GM12878 (cell line): Measurements from ENCODE around the gene AMBRA1. TPM values are rescaled to one million over a fixed set of nuclear protein-coding genes. Genes with fewer than 3 reads are reported as not detected.

Experiments
- ATAC-seq: fragments of 200-7000 bp; cut with Tn5 transposase; 3 replicates; pipeline ENCODE4 v1.9.1; 2020; ENCODE audit warnings: mild to moderate bottlenecking, moderate library complexity
- BruUV-seq: library from RNA; stranded (reverse); fragments of 400-500 nt; replicated peaks from 2 replicates; lab custom pipeline; 2021; lab: Mats Ljungman, UMichigan
- CTCF ChIA-PET: fragments of 300-600 bp; sonication (Branson Sonifier 250); formaldehyde crosslinking; extraction: SDS; loops from one replicate; lab custom pipeline; 2021; ENCODE audit warnings: inconsistent platforms; lab: Yijun Ruan, JAX
- POLR2A ChIA-PET: fragments of 350-600 bp; formaldehyde crosslinking; extraction: SDS; loops from one replicate; lab custom pipeline; 2021; ENCODE audit warnings: inconsistent platforms; lab: Charles Lee
- RAD21 ChIA-PET: fragments of 300-600 bp; sonication (Branson Sonifier 250); formaldehyde crosslinking; loops from one replicate; lab custom pipeline; 2023; ENCODE audit warnings: antibody characterized with exemption; ENCODE audit not compliant: unreplicated experiment; lab: Charles Lee
- SMC1A ChIA-PET: fragments of 300-600 bp; sonication (Branson Sonifier 250); formaldehyde crosslinking; loops from one replicate; lab custom pipeline; 2023; ENCODE audit not compliant: unreplicated experiment, uncharacterized antibody; lab: Charles Lee
- DNase-seq: peaks from one replicate; pipeline ENCODE4 v3.0.0-alpha.2; 2011; ENCODE audit warnings: low read depth, low spot score
- FAIRE-seq: peaks from 3 replicates; lab custom pipeline; 2011; peaks lifted over from hg19 to GRCh38; lab: Jason Lieb, UNC
- H2AFZ ChIP-seq: 2 replicates; pipeline ENCODE4 v1.6.0; 2011; ENCODE audit warnings: low read depth, low read length, control low read depth; ENCODE audit not compliant: control insufficient read depth
- H3K27ac ChIP-seq: 2 replicates; pipeline ENCODE4 v1.5.1; 2011; ENCODE audit warnings: control low read depth; ENCODE audit not compliant: control insufficient read depth, insufficient read depth
- H3K27me3 ChIP-seq, 2 experiments: replicated peaks in 1 of 2; 2 replicates each; pipeline versions ENCODE4 v1.6.0 to v1.6.1; 2011; ENCODE audit warnings: low read length in 1 of 2; ENCODE audit not compliant: control insufficient read depth in 2 of 2, insufficient read depth in 2 of 2
- H3K36me3 ChIP-seq, 2 experiments: 2 replicates each; pipeline ENCODE4 v1.5.1; 2011; ENCODE audit warnings: low read length in 1 of 2; ENCODE audit not compliant: control insufficient read depth in 2 of 2, insufficient read depth in 2 of 2
- H3K4me1 ChIP-seq: 2 replicates; pipeline ENCODE4 v1.6.1; 2011; ENCODE audit warnings: mild to moderate bottlenecking, low read length, moderate library complexity, mixed read lengths; ENCODE audit not compliant: control insufficient read depth, insufficient read depth
- H3K4me2 ChIP-seq: 2 replicates; pipeline ENCODE4 v1.6.0; 2011; ENCODE audit warnings: control low read depth; ENCODE audit not compliant: control insufficient read depth, insufficient read depth
- H3K4me3 ChIP-seq: fragments of 200-600 bp; sonication (generic); 2 replicates; pipeline ENCODE4 v1.5.1; 2016
- H3K79me2 ChIP-seq: 2 replicates; pipeline ENCODE4 v1.6.0; 2011; ENCODE audit warnings: low read length; ENCODE audit not compliant: control insufficient read depth, insufficient read depth
- H3K9ac ChIP-seq: 2 replicates; pipeline ENCODE4 v1.8.0; 2011; ENCODE audit warnings: low read length, control low read depth, mixed read lengths; ENCODE audit not compliant: control insufficient read depth, insufficient read depth
- H3K9me3 ChIP-seq: replicated peaks from 3 replicates; pipeline ENCODE4 v1.5.1; 2011; ENCODE audit warnings: mild to moderate bottlenecking, low read length; ENCODE audit not compliant: control insufficient read depth, insufficient read depth
- H4K20me1 ChIP-seq: 2 replicates; pipeline ENCODE4 v1.6.0; 2011; ENCODE audit not compliant: control insufficient read depth, insufficient read depth
- ASH2L ChIP-seq: fragments of 300-600, 200-600 bp; sonication (generic); IDR thresholded peaks from 2 replicates; pipeline ENCODE4 v1.6.1; 2017; ENCODE audit warnings: low read depth, mild to moderate bottlenecking, borderline replicate concordance
- JUND ChIP-seq: IDR thresholded peaks from 2 replicates; pipeline ENCODE4 v1.6.1; 2012; ENCODE audit warnings: low read depth, mild to moderate bottlenecking, low read length, improper control_type of control experiment, moderate library complexity
- YY1 ChIP-seq: IDR thresholded peaks from 2 replicates; pipeline ENCODE4 v1.6.1; 2011; ENCODE audit warnings: low read depth, mild to moderate bottlenecking, low read length
- WGBS: methylation state at CpG from one replicate; pipeline ENCODE4 v1.1.6; 2016; ENCODE audit warnings: low lambda C conversion rate; ENCODE audit not compliant: insufficient replicate concordance, insufficient coverage; ENCODE audit errors: missing lambda C conversion rate; 5-methylcytosine and 5-hydroxymethylcytosine counted together
- in situ Hi-C: fragments of 300-500 bp; cut with MboI; formaldehyde crosslinking; loops from 9 replicates; pipeline ENCODE4 v1.14.3; 2018; ENCODE audit warnings: mixed read lengths
- intact Hi-C: fragments of 100-400 bp; cut with micrococcal nuclease; formaldehyde crosslinking; loops from one replicate; pipeline ENCODE4 v1.14.2; 2022; ENCODE audit not compliant: unreplicated experiment
- polyA plus RNA-seq, 11 experiments: library from polyadenylated mRNA; depleted of rRNA in 4 of 11; unstranded in 6 of 11; stranded (reverse) in 5 of 11; fragments of >200 nt; fragmentation: Nextera tagmentation in 4 of 11; fragmentation: Illumina TruSeq in 1 of 11; extraction: Ambion mirVana in 4 of 11; extraction: Trizol in 1 of 11; gene quantifications; 1 replicate in 1 of 11; 2 replicates in 10 of 11; pipeline versions ENCODE4 v1.2.1 to v1.2.3, GENCODE V29; 2011 to 2016; ENCODE audit warnings: inconsistent platforms in 2 of 11, missing spikeins in 2 of 11, low read depth in 1 of 11
- total RNA-seq, 4 experiments: library from RNA; depleted of rRNA in 3 of 4; stranded (reverse); fragments of >200 nt in 3 of 4; fragmentation: Illumina TruSeq in 1 of 4; extraction: Trizol in 1 of 4; gene quantifications; 2 replicates each; pipeline versions ENCODE4 v1.2.1 to v1.2.3, GENCODE V29; 2013 to 2021
- TF ChIP-seq, protein P1 (sequence below): fragments of 450-650 bp; formaldehyde crosslinking; IDR thresholded peaks from 2 replicates; pipeline ENCODE4 v1.5.0; 2022; ENCODE audit warnings: mild to moderate bottlenecking, missing genetic modification characterization
- TF ChIP-seq, protein P2 (sequence below): fragments of 450-650 bp; IDR thresholded peaks from 2 replicates; pipeline ENCODE4 v1.6.1; 2016; ENCODE audit warnings: mild to moderate bottlenecking

Gene AMBRA1
- total and polyA plus RNA-seq, 10 of the 15 experiments (the other 5 are each of a cell fraction or from before 2014, with no cell fraction given): 0.57 to 34.3 (median 13.7) TPM

DNA sequence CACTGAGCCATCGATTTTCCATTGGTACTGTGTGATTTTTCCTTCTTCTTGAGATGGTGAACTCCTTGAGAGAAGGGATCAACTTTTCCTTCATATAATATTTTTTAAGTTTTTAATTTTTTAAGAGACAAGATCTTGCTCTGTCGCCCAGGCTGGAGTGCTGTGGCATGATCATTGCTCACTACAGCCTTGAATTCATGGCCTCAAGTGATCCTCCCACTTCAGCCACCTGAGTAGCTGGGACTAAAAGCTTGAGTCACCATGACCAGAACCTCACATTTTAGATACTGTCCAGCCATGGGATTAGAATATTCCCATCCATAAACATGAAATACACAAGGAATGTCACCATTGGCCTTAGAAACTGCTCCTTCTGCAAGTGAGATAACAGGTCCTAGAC, 135.3 kb downstream of the AMBRA1 start:
- ChIA-PET POLR2A (no interaction called here), SMC1A (interaction anchor here (1.0 to 10.4 kb wide), 4 partner anchors 11 to 71 kb away, joined by 3 to 171 read pairs (median 10); no protein-coding TSS in a partner anchor), CTCF (interaction anchor here (0.8 to 1.2 kb wide), 2 partner anchors 31 to 71 kb away, joined by 3 to 4 read pairs; no protein-coding TSS in a partner anchor), RAD21 (interaction anchor here (1.7 kb wide), 1 partner anchor 25 kb away, joined by 5 read pairs; no protein-coding TSS in a partner anchor)
- no peaks in the 10 kb centered on the region for H4K20me1 ChIP-seq
- H3K27me3 ChIP-seq: no peaks in the 10 kb centered on the region
- 93% methylated on average over 2 of the region's 2 CpGs for WGBS
- no peak overlapping the region for H3K9ac ChIP-seq
- no peak overlapping the region for H2AFZ ChIP-seq
- in situ Hi-C loops: no loop called here
- H3K4me1 ChIP-seq: no peaks in the 10 kb centered on the region
- H3K4me2 ChIP-seq: no peak overlapping the region
- no peak for DNase-seq
- BruUV-seq: no TSS peak
- no peaks in the 10 kb centered on the region for H3K9me3 ChIP-seq
- ATAC-seq: no peak
- FAIRE-seq: no peak
- TF ChIP-seq YY1 (no peak), ASH2L (no peak), JUND (no peak)
- TF ChIP-seq, protein P1, sequence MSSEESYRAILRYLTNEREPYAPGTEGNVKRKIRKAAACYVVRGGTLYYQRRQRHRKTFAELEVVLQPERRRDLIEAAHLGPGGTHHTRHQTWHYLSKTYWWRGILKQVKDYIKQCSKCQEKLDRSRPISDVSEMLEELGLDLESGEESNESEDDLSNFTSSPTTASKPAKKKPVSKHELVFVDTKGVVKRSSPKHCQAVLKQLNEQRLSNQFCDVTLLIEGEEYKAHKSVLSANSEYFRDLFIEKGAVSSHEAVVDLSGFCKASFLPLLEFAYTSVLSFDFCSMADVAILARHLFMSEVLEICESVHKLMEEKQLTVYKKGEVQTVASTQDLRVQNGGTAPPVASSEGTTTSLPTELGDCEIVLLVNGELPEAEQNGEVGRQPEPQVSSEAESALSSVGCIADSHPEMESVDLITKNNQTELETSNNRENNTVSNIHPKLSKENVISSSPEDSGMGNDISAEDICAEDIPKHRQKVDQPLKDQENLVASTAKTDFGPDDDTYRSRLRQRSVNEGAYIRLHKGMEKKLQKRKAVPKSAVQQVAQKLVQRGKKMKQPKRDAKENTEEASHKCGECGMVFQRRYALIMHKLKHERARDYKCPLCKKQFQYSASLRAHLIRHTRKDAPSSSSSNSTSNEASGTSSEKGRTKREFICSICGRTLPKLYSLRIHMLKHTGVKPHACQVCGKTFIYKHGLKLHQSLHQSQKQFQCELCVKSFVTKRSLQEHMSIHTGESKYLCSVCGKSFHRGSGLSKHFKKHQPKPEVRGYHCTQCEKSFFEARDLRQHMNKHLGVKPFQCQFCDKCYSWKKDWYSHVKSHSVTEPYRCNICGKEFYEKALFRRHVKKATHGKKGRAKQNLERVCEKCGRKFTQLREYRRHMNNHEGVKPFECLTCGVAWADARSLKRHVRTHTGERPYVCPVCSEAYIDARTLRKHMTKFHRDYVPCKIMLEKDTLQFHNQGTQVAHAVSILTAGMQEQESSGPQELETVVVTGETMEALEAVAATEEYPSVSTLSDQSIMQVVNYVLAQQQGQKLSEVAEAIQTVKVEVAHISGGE (CRISPR knock-in tag): no peak
- TF ChIP-seq, protein P2, sequence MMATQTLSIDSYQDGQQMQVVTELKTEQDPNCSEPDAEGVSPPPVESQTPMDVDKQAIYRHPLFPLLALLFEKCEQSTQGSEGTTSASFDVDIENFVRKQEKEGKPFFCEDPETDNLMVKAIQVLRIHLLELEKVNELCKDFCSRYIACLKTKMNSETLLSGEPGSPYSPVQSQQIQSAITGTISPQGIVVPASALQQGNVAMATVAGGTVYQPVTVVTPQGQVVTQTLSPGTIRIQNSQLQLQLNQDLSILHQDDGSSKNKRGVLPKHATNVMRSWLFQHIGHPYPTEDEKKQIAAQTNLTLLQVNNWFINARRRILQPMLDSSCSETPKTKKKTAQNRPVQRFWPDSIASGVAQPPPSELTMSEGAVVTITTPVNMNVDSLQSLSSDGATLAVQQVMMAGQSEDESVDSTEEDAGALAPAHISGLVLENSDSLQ: no peak
- intact Hi-C loops: no loop called here
- H3K27ac ChIP-seq: no peak overlapping the region
- peaks cover 0 to 3% of the 10 kb centered on the region in 2 experiments; a peak in 1 of 4 replicates for H3K36me3 ChIP-seq
- H3K79me2 ChIP-seq: no peaks in the 10 kb centered on the region
- no peak overlapping the region for H3K4me3 ChIP-seq
